GM12801 (cell line): ENCODE results near the gene PRR7.

ENCODE experiments used
- TF ChIP-seq, protein P1 (sequence below): IDR thresholded peaks from one replicate; pipeline ENCODE4 v1.5.1; 2011; ENCODE audit warnings: control low read depth; ENCODE audit not compliant: insufficient read length; ENCODE audit errors: extremely low read depth

Gene PRR7

DNA sequence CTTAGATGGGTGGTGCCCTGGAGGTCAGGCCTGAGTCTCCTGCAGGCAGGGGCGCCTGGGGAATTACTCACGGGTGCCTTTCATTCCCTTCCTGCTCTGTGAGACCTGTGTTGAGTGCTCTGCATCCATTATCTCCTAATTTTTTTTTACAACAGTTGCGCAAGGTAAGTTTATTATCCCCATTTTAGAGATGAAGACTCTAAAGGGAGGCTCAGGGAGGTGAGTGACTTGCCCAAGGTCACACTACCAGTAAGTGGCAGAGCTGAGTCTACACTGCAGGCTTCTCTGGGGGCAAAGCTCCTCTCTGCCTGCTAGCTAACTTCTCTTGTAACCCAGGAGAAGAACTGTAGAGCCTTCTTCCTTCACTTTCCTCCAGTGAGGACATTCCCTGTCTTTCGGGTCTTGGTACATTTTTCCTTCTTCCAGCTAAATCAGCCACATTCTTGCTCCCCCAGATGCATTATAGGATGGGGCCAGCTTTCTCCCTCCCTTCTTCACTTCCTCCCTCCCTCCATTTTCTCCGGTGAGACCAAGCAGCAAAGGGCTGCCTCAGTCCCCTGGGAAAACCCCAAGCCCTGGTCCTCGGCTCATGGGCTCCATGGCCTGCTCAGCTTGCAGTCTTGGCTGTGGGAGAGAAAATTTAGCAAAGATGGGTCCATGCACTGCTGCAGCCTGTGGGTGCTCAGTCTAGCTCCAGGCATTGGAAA lies 1.8 kb downstream of the PRR7 start:
- TF ChIP-seq, protein P1, sequence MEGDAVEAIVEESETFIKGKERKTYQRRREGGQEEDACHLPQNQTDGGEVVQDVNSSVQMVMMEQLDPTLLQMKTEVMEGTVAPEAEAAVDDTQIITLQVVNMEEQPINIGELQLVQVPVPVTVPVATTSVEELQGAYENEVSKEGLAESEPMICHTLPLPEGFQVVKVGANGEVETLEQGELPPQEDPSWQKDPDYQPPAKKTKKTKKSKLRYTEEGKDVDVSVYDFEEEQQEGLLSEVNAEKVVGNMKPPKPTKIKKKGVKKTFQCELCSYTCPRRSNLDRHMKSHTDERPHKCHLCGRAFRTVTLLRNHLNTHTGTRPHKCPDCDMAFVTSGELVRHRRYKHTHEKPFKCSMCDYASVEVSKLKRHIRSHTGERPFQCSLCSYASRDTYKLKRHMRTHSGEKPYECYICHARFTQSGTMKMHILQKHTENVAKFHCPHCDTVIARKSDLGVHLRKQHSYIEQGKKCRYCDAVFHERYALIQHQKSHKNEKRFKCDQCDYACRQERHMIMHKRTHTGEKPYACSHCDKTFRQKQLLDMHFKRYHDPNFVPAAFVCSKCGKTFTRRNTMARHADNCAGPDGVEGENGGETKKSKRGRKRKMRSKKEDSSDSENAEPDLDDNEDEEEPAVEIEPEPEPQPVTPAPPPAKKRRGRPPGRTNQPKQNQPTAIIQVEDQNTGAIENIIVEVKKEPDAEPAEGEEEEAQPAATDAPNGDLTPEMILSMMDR = no peak

DNA sequence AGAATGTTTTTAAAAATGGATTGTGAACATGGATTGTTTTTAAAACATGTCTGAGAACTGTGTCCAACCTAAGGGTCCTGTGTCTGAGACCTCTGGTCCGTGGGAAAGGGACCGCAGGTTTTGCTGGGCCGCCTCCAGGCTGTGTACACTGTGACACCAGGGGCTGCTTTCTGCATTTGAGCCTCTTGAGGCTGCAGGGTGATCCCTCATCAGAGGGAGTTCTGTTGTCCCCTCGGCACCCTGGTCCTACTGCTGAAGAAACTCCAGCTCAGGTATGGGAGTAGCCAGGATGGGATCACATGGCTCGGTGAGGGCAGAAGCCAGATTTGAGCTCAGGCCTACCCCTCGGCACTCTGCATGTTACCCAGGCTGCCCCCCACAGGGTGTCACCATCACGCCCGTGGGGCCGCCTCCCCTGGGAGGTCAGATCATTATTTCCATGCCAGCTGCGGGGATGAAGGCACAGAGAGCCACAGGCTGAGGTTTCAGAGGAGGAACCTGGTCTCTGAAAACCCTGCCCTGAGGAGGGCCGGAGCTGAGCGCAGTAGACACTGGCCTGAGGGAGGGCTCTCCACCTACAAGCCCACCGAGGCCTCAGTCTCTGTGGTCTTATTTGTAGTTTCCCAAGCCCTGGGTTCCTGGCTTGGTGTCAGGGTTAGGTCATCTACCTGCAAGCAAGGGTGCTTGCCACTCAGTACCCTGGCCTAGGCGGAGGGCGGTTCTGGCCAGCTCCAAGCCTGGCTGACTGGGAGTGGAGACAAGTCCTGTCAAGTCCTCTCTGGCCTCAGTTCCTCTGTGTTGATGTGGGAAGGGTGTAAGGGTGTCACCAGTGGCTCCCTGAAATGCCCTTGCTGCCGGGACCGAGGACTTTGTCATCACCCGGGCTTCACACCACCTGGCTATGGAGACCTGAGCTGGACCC lies 2.8 kb downstream of the PRR7 start:
- TF ChIP-seq, protein P1 = no peak

DNA sequence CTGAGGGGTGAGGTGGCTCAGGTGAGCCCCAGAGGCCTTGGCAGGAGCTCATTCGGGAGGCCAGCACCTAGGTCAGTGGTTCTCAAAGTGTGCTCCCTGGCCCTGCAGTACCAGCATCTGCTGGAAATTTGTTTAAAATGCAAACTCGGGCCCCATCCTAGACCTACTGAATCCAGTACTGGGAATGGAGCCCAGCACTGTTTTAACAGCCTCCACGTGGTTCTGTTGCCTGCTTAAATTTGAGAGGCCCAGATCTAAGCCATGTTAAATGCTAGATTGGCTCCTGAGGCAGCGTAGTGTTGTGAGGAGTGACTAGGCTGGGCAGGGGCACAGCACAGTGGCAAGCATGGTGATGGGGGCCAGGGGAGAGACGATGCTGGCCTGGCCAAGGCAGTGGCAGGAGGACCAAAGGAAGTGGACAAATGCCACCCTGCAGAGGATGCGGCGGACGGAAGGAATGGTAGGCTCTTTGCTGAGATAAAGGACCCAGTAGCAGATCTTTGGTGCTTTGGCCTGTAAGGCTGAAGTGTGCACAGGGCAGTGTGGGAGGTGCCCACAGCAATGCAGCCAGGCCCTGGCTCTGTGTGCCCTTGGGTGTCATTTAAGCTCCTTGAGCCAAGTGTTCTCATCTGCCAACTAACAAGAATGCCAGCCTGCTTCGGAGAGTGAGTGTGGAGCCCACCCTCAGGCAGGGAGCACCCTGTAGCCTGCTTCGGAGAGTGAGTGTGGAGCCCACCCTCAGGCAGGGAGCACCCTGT lies 4.2 kb downstream of the PRR7 start:
- TF ChIP-seq, protein P1 = no peak

DNA sequence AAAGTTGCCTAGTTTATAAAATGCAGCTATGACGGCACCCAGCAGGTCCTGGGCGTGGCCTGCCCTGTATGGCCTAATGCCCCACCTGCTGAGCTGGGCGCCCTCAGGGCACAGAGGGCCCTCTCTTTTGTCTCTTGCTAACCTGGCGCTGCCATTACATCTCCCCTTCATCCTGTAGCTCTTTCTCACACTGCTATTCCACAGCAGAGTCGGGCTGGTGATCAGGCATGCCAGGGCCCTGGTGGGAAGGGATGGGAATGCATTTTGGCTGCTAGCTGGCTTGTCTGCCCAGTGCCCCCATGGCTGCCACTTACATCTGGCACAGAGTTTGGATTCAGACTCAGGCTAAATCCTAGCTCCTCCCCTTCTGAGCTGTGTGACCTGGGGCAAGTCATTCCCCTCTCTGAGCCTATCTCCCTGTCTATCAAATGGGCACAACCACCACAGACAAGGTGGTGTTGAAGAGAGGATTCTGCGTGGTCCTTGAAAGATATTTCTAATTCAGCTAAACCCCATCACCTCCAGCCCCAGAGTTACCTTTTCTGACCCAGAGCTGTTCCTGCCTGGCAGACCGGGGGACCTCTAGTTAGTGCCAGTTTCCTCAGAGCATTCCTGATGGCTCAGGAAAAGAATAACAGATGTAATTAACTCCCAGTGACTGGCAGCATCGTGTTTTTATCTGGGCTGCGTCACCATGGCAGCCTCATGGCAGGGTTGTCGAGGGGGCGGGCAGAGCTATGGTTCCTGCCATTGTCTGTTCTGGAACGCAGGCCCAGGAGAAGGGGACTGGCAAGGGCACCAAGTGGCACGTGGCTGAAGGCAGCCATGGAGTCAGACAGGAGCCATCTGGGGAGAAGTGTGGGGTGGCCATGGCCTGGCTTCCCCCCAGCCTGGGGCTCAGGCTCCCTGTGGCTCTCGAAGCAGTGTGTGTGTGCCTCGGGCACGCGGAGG lies 6.3 kb downstream of the PRR7 start:
- TF ChIP-seq, protein P1 = no peak

DNA sequence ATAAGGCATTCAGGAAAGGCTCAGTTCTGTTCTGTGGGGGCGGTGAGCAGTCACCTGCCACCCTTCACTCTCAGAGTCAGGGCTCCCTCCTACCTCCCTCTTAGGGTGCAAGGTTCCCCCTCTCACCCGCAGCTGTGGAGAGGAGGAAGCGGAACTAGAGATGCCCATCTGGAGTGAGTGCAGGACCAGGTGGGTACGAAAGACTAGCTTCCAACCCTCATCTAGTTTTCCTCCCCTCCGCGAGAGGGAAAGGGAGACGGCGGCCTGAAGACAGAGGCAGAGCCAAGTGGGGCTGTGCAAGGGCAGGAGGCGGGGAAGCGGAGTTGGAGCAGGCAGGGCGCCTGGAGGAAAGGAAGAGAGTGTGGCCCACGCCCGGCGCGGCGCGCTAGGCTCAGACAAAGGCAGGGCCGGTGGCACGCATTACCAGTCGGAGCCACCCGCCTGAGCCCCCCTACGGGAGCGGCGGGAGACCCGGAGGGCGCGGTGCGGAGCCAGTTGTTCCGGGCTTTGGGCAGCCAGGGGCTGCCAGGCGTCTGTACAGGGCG lies 7.3 kb downstream of the PRR7 start:
- TF ChIP-seq, protein P1 = no peak

DNA sequence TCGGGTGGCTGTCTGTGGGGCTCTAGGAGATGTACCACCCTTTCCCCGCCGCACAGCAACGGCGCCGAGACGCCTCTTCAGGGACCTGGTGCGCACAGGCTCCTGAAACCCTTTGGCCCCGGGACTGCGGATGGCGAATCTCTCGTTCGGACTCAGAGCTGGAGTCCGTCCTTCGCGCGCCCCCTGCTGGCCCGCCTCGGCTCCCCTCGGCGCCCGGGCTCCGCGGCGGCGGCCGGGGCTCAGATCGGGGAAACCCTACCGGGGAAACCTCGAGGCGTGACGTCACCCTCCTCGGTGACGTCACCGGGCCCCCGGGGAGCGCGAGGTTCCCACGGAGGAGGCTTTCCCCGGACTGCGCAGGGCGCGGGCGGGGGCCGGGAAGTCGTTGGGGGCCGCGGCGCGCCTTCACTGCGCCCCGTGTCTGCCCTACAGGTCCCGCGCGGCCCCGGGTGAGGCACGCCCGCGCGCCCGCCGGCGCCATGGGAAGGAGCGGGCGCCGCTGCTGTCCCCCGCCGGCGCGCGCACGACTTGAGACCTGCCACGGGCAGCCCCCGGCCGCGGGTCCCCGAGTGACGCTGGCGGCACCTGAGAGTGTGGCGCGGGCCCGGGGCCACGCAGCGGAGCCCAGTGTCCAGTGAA lies 7.9 kb downstream of the PRR7 start:
- TF ChIP-seq, protein P1 = no peak
